HL-60 (cell line): ENCODE results near the gene HADH.

Experiments used
- DNase-seq, 2 experiments: peaks; one replicate each; pipeline ENCODE4 v3.0.0-alpha.2; 2010 to 2020; ENCODE audit warnings: low read depth in 1 of 2, low spot score in 1 of 2
- H3K27ac ChIP-seq: fragments of 250-450 bp; sonication (Bioruptor Pico); replicated peaks from 2 replicates; pipeline ENCODE4 v1.5.1; 2020; ENCODE audit warnings: mild to moderate bottlenecking, moderate library complexity
- H3K27me3 ChIP-seq: fragments of 250-450 bp; sonication (Bioruptor Pico); 2 replicates; pipeline ENCODE4 v1.5.1; 2021; ENCODE audit warnings: mild to moderate bottlenecking, moderate library complexity; ENCODE audit not compliant: insufficient read depth, poor library complexity, severe bottlenecking
- H3K4me3 ChIP-seq: replicated peaks from 2 replicates; pipeline ENCODE4 v1.5.1; 2011; ENCODE audit warnings: mild to moderate bottlenecking, control low read depth, low read length; ENCODE audit not compliant: insufficient read depth
- CTCF ChIP-seq: IDR thresholded peaks from one replicate; pipeline ENCODE4 v1.5.1; 2011; ENCODE audit warnings: low read length, control low read depth, inconsistent platforms; ENCODE audit not compliant: insufficient read depth
- GABPA ChIP-seq: IDR thresholded peaks from 2 replicates; pipeline ENCODE4 v1.6.1; 2012; ENCODE audit warnings: low read depth
- POLR2AphosphoS5 ChIP-seq: IDR thresholded peaks from 2 replicates; pipeline ENCODE4 v1.6.1; 2012; ENCODE audit warnings: low read depth
- REST ChIP-seq: IDR thresholded peaks from 2 replicates; pipeline ENCODE4 v1.6.1; 2012; ENCODE audit warnings: low read depth; ENCODE audit not compliant: insufficient replicate concordance
- SPI1 ChIP-seq: IDR thresholded peaks from 2 replicates; pipeline ENCODE4 v1.6.1; 2012; ENCODE audit warnings: low read depth, mild to moderate bottlenecking, borderline replicate concordance

HADH gene

GRCh38 chr4:108044951-108045686 lies 55.4 kb downstream of the HADH start:
- Histone ChIP-seq H3K4me3 (no peak overlapping the region), H3K27me3 (no peaks in the 10 kb centered on the region), H3K27ac (no peak overlapping the region)
- DNase-seq: no peak
- TF ChIP-seq GABPA (no peak), CTCF (no peak), POLR2AphosphoS5 (no peak), REST (no peak)

GRCh38 chr4:108045687-108046024 lies 56.0 kb downstream of the HADH start:
- TF ChIP-seq GABPA: no peak
- TF ChIP-seq REST: no peak
- no peak for TF ChIP-seq SPI1
- TF ChIP-seq POLR2AphosphoS5: no peak
- Histone ChIP-seq H3K27me3 (no peaks in the 10 kb centered on the region), H3K4me3 (no peak overlapping the region), H3K27ac (no peak overlapping the region)
- DNase-seq: no peak

GRCh38 chr4:108047199-108047598 lies 57.5 kb downstream of the HADH start:
- DNase-seq: no peak
- Histone ChIP-seq H3K27ac (no peak overlapping the region), H3K4me3 (no peak overlapping the region), H3K27me3 (no peaks in the 10 kb centered on the region)
- no peak for TF ChIP-seq GABPA
- TF ChIP-seq REST: no peak
- TF ChIP-seq CTCF: no peak
- TF ChIP-seq POLR2AphosphoS5: no peak
